GM12872 (cell line): Measurements from ENCODE around the gene METTL26.

ENCODE experiments used
- CTCF ChIP-seq: IDR thresholded peaks from 3 replicates; pipeline ENCODE4 v1.5.1; 2011; ENCODE audit warnings: low read depth, mild to moderate bottlenecking, low read length, moderate library complexity; ENCODE audit not compliant: insufficient read depth

Gene METTL26

GRCh38 chr16:659618-660017 is 23.5 kb upstream of the METTL26 start:
- TF ChIP-seq CTCF: no peak

- TF ChIP-seq CTCF: 0 out of 3 replicates have a peak, but pooled peaks have one; percentile 10
Observed at GRCh38 chr16:658679-659571, 22.8 kb upstream of the METTL26 start.

- TF ChIP-seq CTCF: no peak
Observed at GRCh38 chr16:657487-657886, 21.4 kb upstream of the METTL26 start.

- TF ChIP-seq CTCF: no peak
Observed at GRCh38 chr16:654034-654433, 17.9 kb upstream of the METTL26 start.

GRCh38 chr16:652454-653305 is 16.6 kb upstream of the METTL26 start:
- no peak for TF ChIP-seq CTCF

- no peak for TF ChIP-seq CTCF
Observed at GRCh38 chr16:651844-652243, 15.7 kb upstream of the METTL26 start.

- no peak for TF ChIP-seq CTCF
Observed at GRCh38 chr16:649631-650030, 13.5 kb upstream of the METTL26 start.
